Testis (tissue), 3 donors: ENCODE measurements around the gene SRR. TPM values are rescaled to one million over a fixed set of nuclear protein-coding genes. Genes with fewer than 3 reads are reported as not detected.
"Not testable (repeated sequence)": the region's sequence is repeated elsewhere in the genome, so short reads cannot be mapped to it uniquely, and the experiment has no call there.

Source experiments
- DNase-seq: peaks from one replicate; pipeline ENCODE4 v3.0.0-alpha.2; 2019
- H3K27ac ChIP-seq, 2 donors: fragments of 200-600 bp; sonication (generic); one replicate each; pipeline ENCODE4 v1.5.1; 2019
- H3K27me3 ChIP-seq: fragments of 200-600 bp; sonication (generic); one replicate; pipeline ENCODE4 v1.5.1; 2019
- H3K36me3 ChIP-seq: fragments of 200-600 bp; sonication (generic); one replicate; pipeline ENCODE4 v1.5.1; 2017; ENCODE audit warnings: low read depth; ENCODE audit errors: missing control alignments
- H3K4me1 ChIP-seq: fragments of 200-600 bp; sonication (generic); one replicate; pipeline ENCODE4 v1.5.1; 2019
- H3K4me3 ChIP-seq, 2 donors: fragments of 200-600 bp; sonication (generic); one replicate each; pipeline ENCODE4 v1.5.1; 2017 to 2019
- H3K9me3 ChIP-seq: fragments of 200-600 bp; sonication (generic); one replicate; pipeline ENCODE4 v1.5.1; 2017
- POLR2A ChIP-seq: fragments of 450-650 bp; IDR thresholded peaks from one replicate; pipeline ENCODE4 v1.6.1; 2017; ENCODE audit warnings: antibody characterized with exemption, mild to moderate bottlenecking, moderate library complexity
- WGBS, 2 donors: methylation state at CpG; one replicate each; pipeline ENCODE4 v1.1.5; 2018; 5-methylcytosine and 5-hydroxymethylcytosine counted together
- intact Hi-C: fragments of 100-400 bp; cut with DNase I; formaldehyde crosslinking; loops from one replicate; pipeline ENCODE4 v1.15.1; 2023; ENCODE audit warnings: low total_unique reads
- polyA plus RNA-seq: library from polyadenylated mRNA; stranded (reverse); fragments of 350-450 nt; fragmentation: Illumina TruSeq; extraction: RNeasy Lipid Tissue Mini Kit (QIAGEN cat#74804); gene quantifications from one replicate; pipeline ENCODE4 v1.2.3, GENCODE V29; 2014; ENCODE audit warnings: low read depth, low replicate concordance; ENCODE audit not compliant: insufficient read depth
- total RNA-seq, 2 donors: library from RNA; depleted of rRNA; stranded (reverse); fragments of >200 nt; gene quantifications; one replicate each; pipeline ENCODE4 v1.2.3, GENCODE V29; 2016
- TF ChIP-seq, protein P1 (sequence below), 3 experiments: fragments of 450-650 bp in 2 of 3; fragments of 200-600 bp in 1 of 3; sonication (generic) in 1 of 3; IDR thresholded peaks; one replicate each; pipeline ENCODE4 v1.5.1; 2016 to 2019; ENCODE audit warnings: antibody characterized with exemption in 3 of 3, mild to moderate bottlenecking in 2 of 3, moderate library complexity in 1 of 3

Gene SRR
- total and polyA plus RNA-seq, 3 donors from 2014 or later, result 14.2 to 16.9 (median 16.1) TPM

DNA sequence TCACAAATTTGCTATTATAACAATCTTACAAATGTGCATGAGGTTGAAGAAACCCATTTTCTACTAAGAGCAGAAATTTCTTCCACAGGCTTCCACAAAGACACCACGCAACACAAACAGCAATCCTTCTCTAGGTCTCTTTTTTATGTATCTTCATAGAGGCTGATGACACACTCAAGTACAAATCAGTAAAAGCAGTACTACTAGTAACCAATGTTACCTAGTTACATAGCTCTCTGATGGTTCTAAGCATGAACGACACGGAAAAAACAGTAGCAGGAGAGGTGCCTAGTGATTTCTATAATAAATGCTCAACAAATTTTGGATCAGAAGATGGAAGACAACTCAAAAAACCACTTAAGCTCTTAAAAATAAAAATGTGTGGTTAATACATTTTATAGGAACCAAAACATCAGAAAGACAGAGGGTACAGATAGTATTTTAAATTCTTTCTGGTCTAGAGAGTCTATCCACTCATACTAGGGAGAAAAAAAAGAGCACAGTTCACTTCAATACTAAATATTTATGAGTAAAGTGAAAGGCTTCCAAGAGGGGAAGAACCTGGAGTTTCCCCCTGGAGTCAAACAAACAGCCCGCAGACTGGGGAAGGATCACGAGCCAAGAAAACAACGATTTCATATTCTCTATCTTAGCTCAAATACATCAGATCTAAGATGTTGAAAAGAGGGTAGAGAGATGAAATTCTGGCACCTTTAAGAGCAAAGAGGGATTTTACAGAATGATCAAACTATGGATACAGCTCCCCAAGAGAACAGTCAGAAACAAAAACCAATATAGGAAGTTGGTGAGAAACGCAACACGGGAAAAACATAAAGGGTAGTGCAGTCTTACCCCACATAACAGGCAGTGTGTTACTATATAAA is 40.3 kb upstream of the SRR start:
- Histone ChIP-seq H3K27ac (no peak overlapping the region), H3K4me1 (no peaks in the 10 kb centered on the region), H3K36me3 (no peaks in the 10 kb centered on the region), H3K4me3 (no peak overlapping the region), H3K9me3 (no peaks in the 10 kb centered on the region), H3K27me3 (no peaks in the 10 kb centered on the region)
- intact Hi-C loops, result no loop called here
- no peak for DNase-seq
- TF ChIP-seq POLR2A, result no peak
- TF ChIP-seq, protein P1, sequence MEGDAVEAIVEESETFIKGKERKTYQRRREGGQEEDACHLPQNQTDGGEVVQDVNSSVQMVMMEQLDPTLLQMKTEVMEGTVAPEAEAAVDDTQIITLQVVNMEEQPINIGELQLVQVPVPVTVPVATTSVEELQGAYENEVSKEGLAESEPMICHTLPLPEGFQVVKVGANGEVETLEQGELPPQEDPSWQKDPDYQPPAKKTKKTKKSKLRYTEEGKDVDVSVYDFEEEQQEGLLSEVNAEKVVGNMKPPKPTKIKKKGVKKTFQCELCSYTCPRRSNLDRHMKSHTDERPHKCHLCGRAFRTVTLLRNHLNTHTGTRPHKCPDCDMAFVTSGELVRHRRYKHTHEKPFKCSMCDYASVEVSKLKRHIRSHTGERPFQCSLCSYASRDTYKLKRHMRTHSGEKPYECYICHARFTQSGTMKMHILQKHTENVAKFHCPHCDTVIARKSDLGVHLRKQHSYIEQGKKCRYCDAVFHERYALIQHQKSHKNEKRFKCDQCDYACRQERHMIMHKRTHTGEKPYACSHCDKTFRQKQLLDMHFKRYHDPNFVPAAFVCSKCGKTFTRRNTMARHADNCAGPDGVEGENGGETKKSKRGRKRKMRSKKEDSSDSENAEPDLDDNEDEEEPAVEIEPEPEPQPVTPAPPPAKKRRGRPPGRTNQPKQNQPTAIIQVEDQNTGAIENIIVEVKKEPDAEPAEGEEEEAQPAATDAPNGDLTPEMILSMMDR (IDR thresholded peaks at IDR 0.05), result no peak
- WGBS, 2 donors, result 69 to 77% methylated on average over 8 of the region's 8 CpGs

DNA sequence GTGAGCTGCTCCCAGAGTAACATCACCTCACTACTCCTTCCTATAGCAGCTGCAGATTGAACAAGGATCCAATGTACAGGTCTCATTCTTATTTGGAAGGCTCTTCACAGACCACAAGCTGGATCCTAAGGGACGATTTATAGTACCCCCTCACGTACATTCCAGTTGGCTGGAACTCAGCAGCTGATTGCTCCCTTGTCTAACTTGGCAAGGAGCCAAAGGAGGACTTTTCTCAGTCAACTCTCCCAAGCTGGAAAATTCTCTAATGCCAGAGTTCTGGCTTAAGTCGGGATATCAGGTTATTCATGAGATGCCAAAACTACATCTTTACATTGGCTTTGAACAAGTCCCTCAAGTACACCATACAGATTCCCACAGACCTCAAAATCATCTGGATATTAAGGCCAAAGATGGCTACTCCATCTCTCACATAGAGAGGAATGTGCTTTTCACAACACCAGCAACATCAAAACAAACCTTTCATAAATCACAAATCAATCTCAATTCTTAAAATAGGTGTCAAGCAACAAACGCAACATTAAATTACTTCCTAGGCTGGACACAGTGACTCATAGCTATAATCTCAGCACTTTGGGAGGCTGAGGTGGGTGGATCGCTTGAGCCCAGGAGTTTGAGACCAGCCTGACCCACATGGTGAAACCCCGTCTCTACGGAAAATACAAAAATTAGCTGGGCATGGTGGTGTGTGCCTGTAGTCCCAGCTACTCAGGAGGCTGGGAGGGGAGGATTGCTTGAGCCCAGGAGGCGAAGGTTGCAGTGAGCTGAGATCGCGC is 39.5 kb upstream of the SRR start:
- no peak overlapping the region for H3K4me3 ChIP-seq
- TF ChIP-seq POLR2A, result no peak
- TF ChIP-seq, protein P1 (IDR thresholded peaks at IDR 0.05), result no peak
- no peaks in the 10 kb centered on the region for H3K36me3 ChIP-seq
- H3K27ac ChIP-seq, result no peak overlapping the region
- no peaks in the 10 kb centered on the region for H3K4me1 ChIP-seq
- intact Hi-C loops, result no loop called here
- H3K9me3 ChIP-seq, result no peaks in the 10 kb centered on the region
- no peak for DNase-seq
- no peaks in the 10 kb centered on the region for H3K27me3 ChIP-seq
- WGBS, 2 donors, result 75 to 84% methylated on average over 10 of the region's 10 CpGs

DNA sequence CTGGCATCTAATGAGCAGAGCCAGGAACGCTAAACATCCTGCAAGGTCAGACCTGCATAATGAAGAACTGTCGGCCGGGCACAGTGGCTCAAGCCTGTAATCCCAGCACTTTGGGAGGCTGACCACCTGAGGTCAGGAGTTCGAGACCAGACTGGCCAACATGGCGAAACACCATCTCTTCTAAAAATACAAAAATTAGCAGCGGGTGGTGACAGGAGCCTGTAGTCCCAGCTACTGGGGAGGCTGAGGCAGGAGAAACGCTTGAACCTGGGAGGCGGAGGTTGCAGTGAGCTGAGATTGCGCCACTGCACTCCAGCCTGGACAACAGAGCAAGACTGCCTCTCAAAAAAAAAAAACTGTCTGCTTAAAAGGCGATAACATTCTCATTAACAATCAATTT is 38.6 kb upstream of the SRR start:
- WGBS, 2 donors, result 85 to 96% methylated on average over 10 of the region's 10 CpGs
- H3K27ac ChIP-seq, H3K4me1 ChIP-seq: not testable (repeated sequence)

DNA sequence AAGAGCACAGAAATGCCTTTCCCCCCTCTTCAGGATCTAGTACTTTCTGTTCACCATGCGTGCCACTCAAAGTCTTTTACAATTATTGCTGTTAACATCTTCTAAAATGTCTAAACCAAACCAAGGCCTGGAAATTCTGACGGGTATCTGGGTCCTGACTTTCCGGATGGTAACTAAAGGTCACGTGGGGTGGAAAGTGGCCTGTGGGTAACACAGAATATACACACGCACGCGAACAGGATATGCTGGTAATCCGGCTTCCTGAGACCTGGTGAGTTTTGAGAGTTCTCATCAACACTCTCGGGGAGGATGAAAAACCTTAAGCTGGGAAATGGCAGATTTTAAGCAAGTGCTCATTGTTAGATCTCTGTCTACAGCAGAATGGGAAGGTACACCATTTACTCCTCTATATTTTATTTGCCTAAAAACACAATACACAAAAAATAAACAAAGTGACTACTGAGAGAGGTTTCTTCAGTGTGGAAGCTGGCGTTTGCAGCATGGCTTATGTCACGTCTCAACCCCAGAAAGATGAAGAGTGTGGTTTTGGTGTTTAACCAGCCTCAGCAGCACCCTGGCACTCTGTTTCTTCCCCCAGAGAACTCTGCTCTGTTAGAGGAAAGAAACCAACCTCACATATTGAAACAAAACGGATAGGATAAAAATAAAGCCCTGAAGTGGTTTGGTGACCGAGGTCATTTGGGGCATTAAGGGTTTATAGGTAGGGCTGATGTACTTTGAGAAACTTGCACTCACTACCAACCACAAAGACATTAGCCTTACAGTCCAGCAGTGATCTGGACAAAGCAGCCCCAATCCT is 37.5 kb upstream of the SRR start:
- H3K27me3 ChIP-seq, result no peaks in the 10 kb centered on the region
- no peak for DNase-seq
- no peaks in the 10 kb centered on the region for H3K36me3 ChIP-seq
- no peaks in the 10 kb centered on the region for H3K4me1 ChIP-seq
- TF ChIP-seq, protein P1 (IDR thresholded peaks at IDR 0.05), result no peak
- TF ChIP-seq POLR2A, result no peak
- H3K9me3 ChIP-seq, result no peaks in the 10 kb centered on the region
- WGBS, 2 donors, result 89 to 90% methylated on average over 13 of the region's 13 CpGs
- H3K27ac ChIP-seq, result no peak overlapping the region
- intact Hi-C loops, result no loop called here
- H3K4me3 ChIP-seq, result no peak overlapping the region

More for the DNA sequence above, 38.6 kb upstream of the SRR start:
- H3K4me3 ChIP-seq, DNase-seq, H3K27me3 ChIP-seq, H3K9me3 ChIP-seq, H3K36me3 ChIP-seq, intact Hi-C loops: not testable (repeated sequence)

DNA sequence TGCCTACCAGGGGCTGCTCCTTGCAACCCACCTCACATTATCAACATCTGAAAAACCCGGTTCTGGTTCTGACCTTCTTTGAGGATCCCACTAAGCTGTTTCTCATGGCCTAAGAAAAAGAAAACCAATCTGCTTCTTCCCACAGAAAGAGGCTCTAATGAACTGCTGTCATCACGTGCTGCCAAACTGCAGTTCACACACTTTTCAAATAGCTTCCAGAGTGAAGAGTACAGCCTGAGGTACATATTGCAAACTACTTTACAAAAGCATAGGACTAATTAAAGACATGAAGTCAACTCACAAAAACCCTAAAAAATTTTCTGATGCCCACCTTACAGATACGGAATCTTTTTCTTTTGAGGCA is 36.9 kb upstream of the SRR start:
- Histone ChIP-seq H3K36me3 (no peaks in the 10 kb centered on the region), H3K27me3 (no peaks in the 10 kb centered on the region), H3K4me1 (no peaks in the 10 kb centered on the region), H3K4me3 (no peak overlapping the region), H3K9me3 (no peaks in the 10 kb centered on the region), H3K27ac (no peak overlapping the region)
- no peak for DNase-seq
- intact Hi-C loops, result no loop called here
- WGBS, 2 donors, result 65 to 83% methylated on average over 3 of the region's 3 CpGs
- TF ChIP-seq POLR2A, result no peak
- TF ChIP-seq, protein P1 (IDR thresholded peaks at IDR 0.05), result no peak
